PFSK-1 (cell line): ENCODE data around the gene BABAM1.

Experiments
- FOXP2 ChIP-seq: optimal IDR thresholded peaks from 2 replicates; pipeline ENCODE3; 2011; ENCODE audit warnings: borderline replicate concordance, control low read depth, inconsistent platforms; ENCODE audit not compliant: insufficient read depth; ENCODE audit errors: extremely low read length, extremely low read depth
- POLR2AphosphoS5 ChIP-seq: IDR thresholded peaks from 2 replicates; pipeline ENCODE4 v1.6.1; 2012; ENCODE audit warnings: low read depth, mild to moderate bottlenecking, control low read depth, low read length, moderate library complexity
- SIN3A ChIP-seq: IDR thresholded peaks from 2 replicates; pipeline ENCODE4 v1.6.1; 2012; ENCODE audit warnings: mild to moderate bottlenecking, low read length, moderate library complexity, borderline replicate concordance; ENCODE audit not compliant: insufficient read depth
- TAF1 ChIP-seq: IDR thresholded peaks from 2 replicates; pipeline ENCODE4 v1.6.1; 2012; ENCODE audit warnings: low read length, control low read depth, borderline replicate concordance; ENCODE audit not compliant: insufficient read depth
- TF ChIP-seq, protein P1 (sequence below), 2 experiments: IDR thresholded peaks; 2 replicates each; pipeline versions ENCODE4 v1.6.1 to v1.8.0; 2011 to 2012; ENCODE audit warnings: low read depth in 2 of 2, low read length in 2 of 2, control low read depth in 1 of 2, inconsistent platforms in 1 of 2, mild to moderate bottlenecking in 1 of 2, moderate library complexity in 1 of 2; ENCODE audit not compliant: insufficient read depth in 1 of 2

DNA sequence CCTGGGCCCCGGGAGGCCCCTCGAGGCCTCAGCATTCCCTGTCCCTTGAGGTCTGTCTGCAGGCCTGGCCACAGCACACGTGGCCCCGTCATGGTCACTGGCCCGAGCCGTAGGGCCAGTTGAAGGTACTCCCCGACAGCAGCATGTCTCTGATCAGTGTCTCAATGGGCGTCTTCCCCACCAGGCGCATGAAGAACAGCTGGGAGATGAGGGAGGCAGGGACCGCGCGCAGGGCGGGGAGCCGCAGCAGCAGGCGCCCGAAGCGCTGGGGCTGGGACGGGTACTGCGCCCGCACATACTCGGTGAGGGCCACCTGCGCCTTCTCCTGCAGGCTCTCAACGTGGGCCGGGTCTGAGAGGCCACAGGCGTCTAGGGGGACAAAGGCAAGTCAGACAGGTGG is 35.0 kb upstream of the BABAM1 start:
- no peak for TF ChIP-seq POLR2AphosphoS5
- TF ChIP-seq TAF1, result no peak
- TF ChIP-seq, protein P1, sequence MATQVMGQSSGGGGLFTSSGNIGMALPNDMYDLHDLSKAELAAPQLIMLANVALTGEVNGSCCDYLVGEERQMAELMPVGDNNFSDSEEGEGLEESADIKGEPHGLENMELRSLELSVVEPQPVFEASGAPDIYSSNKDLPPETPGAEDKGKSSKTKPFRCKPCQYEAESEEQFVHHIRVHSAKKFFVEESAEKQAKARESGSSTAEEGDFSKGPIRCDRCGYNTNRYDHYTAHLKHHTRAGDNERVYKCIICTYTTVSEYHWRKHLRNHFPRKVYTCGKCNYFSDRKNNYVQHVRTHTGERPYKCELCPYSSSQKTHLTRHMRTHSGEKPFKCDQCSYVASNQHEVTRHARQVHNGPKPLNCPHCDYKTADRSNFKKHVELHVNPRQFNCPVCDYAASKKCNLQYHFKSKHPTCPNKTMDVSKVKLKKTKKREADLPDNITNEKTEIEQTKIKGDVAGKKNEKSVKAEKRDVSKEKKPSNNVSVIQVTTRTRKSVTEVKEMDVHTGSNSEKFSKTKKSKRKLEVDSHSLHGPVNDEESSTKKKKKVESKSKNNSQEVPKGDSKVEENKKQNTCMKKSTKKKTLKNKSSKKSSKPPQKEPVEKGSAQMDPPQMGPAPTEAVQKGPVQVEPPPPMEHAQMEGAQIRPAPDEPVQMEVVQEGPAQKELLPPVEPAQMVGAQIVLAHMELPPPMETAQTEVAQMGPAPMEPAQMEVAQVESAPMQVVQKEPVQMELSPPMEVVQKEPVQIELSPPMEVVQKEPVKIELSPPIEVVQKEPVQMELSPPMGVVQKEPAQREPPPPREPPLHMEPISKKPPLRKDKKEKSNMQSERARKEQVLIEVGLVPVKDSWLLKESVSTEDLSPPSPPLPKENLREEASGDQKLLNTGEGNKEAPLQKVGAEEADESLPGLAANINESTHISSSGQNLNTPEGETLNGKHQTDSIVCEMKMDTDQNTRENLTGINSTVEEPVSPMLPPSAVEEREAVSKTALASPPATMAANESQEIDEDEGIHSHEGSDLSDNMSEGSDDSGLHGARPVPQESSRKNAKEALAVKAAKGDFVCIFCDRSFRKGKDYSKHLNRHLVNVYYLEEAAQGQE (IDR thresholded peaks at IDR 0.05; ENCODE audit: insufficient read depth in 1 of 2, low read depth in 2 of 2, low read length in 2 of 2), result no peak
- no peak for TF ChIP-seq SIN3A
- no peak for TF ChIP-seq FOXP2
